Right ventricle myocardium superior (tissue), 1 donor: ENCODE results near the gene CBARP. TPM values are rescaled to one million over a fixed set of nuclear protein-coding genes. Genes with fewer than 3 reads are reported as not detected.
A peak's percentile ranks its signal among the peaks of the same experiment; 100 is the strongest.

Experiments
- ATAC-seq: fragments of 200-7000 bp; cut with Tn5 transposase; one replicate; pipeline ENCODE4 v1.9.1; 2020; ENCODE audit warnings: mild to moderate bottlenecking; ENCODE audit not compliant: poor library complexity
- DNase-seq: peaks from one replicate; pipeline ENCODE4 v3.0.0-alpha.2; 2020
- intact Hi-C: fragments of 100-400 bp; cut with DNase I; formaldehyde crosslinking; loops from one replicate; pipeline ENCODE4 v1.11.2; 2022
- total RNA-seq: library from RNA; stranded (reverse); fragmentation: NEBNext Ultra II Directional; extraction: Animal tissue kit (Norgen Biotek cat#: 25700); gene quantifications from one replicate; pipeline ENCODE4 v1.2.1, GENCODE V29; 2021
- donor health status: DM: no; HTN: yes; CAD: no; lungs with severe emphysema.

Gene CBARP
- total RNA-seq, 1 donor from 2014 or later, result 1.1 TPM

DNA sequence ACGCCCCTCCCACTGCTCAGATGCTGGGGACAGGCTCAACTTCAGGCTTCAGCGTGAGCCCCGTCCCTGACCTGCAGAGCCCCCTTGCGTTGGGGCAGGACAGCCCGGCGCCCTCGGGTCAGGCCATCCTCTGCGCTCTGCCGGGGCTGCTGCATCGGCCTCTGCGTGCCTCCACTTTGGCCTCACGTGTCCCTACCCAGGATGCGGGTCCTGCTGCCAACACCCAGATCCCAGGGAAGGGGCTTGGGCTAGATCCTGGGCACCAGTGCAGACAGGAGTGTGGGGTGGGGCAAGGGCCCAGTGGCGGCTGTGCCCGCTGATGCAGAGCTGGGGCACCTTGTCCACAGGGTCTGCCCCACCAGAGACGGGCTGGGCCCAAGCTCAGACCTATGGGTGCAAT lies 13.0 kb downstream of the CBARP start:
- no peak for DNase-seq
- intact Hi-C loops, result no loop called here
- no peak for ATAC-seq

DNA sequence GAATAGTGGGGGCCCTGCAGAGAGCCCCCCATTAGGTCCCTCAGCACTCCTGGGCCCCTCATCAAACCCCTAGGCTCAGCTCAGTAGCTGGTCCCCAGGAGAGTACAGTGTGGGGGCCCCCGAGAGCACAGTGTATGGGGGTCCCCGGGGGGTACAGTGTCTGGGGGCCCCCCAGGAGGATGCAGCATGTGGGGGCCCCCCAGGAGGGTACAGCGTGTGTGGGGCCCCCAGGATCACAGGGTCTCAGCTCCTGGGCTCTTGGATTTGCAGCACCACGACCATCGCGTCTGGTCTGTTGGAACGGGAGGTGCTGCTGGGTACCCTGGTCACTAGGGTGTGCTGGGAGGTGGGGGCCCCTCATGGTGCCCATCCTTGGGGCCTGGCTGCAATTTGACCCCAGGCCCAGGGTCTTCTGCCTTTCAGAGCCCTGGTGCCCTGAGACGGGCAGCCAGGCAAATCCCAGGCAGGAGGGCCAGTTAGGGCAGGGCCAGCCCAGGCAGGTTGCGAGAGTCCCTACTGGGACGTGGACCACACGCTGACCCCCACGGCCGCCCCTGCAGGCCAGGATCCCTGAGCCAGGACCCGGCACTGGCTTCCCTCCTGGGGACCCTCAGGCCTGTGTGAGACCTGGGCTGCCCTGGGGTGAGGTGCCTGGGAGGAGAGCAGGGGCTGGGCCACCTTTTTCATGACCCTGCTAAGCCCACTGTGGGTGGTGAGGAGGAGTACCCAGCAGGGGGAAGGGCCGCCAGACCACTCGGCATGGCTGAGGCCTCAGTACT lies 13.6 kb downstream of the CBARP start:
- intact Hi-C loops, result no loop called here
- DNase-seq (no peak), ATAC-seq (no peak)

DNA sequence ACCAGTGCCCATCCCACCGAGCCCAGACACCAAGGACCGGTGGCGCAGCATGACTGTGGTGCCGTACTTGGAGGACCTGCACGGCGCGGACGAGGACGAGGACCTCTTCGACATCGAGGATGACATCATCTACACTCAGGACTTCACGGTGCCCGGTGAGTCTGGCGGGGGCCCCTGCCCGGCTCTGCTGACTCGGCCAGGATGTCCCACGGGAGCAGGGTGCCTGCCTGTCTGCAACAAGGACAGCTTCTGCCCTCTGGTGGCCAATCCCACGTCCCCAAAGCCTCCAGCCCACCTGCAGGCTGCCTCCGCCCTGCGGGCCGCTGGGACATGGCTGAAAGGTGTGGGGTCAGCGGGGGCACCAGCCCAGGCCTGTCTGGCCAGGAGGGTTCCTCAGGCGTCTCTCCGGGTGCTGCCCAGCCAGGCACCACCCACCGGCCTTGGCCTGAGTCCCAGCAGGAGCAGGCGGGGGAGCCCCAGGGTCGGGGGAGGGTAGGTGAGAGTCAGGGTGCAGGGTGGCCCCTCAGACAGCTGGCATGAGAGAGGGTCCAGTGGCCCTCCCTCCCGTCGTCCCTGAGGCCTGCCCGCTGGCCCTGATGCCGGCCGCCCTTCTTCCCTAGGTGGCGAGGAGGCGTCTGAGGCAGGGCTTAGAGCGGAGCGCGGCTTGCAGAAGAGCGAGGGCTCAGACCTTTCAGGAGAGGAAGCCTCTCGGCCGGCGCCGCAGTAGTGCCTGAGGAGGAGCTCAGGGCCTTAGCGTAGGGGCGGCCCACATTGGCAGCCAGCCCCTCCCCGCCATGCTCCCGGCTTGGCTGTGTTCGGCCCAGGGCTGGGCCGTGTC lies 14.6 kb downstream of the CBARP start:
- intact Hi-C loops, result no loop called here
- ATAC-seq, result no peak
- DNase-seq, result no peak

DNA sequence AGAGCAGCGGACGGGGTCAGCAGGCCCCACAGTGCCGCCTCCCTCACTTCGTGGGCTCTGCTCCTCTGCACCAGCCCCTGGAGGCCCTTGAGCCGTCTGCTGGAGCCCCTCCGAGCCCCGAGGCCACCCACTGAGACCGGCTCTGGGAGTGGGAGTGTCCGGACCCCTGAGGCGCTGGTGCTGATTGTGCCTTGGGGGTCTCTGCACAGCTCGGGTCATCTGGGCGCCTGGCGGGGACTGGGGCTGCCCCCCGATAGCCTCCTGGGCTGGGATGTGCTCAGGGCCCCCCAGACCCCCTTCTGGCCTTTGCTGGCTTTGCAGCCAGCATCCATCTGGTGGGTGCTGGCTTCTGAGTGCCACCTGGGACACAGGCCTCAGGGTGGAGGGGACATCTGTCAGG lies 15.4 kb downstream of the CBARP start:
- intact Hi-C loops, result no loop called here
- DNase-seq (no peak), ATAC-seq (no peak)

DNA sequence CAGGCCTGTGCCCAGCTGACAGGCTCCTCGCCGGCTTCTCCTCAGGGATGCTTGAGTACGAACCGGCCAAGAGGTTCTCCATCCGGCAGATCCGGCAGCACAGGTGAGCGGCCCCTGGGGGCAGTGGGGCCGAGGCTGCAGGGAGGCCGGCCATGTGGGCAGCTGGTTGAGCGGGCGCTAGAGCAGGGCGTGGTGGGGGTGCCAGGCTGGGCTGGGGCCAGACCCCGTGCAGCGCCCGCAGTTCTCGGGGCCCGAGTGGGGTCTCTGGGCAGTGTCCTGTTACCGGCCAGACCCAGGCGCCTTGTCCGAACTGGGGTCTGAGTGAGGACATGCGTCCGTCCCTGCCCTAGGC lies 15.9 kb downstream of the CBARP start:
- DNase-seq (no peak), ATAC-seq (no peak)
- intact Hi-C loops, result no loop called here

DNA sequence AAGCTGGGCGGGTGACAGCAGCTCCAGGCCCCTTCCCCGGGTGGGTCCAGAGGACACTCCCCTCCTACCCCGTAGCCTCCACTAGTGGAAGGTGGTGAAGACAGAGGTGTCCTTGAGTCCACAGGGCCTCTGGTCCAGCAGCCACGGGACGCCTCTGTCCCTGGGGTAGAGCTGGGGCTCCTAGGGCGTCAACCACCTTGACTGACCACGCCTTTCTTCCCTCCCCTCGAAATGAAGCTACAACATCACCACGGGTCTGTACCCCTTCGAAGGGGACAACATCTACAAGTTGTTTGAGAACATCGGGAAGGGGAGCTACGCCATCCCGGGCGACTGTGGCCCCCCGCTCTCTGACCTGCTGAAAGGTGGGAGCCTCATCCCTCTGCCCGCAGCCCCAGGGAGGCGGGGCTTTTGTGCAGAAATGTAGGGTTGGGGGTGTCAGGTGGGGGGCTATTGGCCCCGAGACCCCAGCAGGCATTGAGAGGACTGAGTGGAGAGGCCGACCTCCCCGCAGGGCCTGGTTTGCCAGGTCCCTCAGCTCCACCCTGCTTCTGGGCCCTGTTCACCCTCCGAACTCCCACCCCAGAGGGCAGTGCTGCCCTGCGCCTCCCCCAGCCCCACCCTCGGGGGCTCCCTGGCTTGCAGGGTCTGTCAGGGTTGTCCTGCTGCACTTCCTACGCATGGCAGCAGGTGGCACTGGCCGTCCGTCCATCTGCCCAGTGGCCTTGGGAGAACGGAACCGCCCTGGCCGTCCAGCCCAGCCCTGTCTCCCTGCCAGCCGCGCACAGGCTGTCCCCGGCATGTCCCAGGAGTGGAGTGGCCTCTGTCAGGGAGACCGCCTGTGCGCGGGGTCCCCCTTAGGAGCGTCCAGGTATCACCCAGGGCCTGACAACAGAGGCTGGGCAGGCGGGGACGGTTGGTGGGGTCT lies 16.6 kb downstream of the CBARP start:
- intact Hi-C loops, result no loop called here
- DNase-seq, result peak; percentile 87
- peak; percentile 76 for ATAC-seq

DNA sequence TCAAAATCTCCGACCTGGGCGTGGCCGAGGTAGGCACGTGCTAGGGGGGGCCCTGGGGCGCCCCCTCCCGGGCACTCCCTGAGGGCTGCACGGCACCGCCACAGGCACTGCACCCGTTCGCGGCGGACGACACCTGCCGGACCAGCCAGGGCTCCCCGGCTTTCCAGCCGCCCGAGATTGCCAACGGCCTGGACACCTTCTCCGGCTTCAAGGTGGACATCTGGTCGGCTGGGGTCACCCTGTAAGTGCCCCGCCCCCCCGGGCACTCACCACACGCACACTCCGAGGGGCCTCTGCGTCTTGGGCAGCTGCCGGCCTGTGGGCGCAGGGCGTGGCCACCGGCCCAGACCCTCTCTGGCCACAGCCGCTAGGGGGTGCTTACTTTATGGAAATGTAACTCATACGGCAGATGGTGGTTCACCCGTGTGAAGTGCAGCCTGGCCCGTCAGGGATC lies 17.3 kb downstream of the CBARP start:
- intact Hi-C loops, result no loop called here

DNA sequence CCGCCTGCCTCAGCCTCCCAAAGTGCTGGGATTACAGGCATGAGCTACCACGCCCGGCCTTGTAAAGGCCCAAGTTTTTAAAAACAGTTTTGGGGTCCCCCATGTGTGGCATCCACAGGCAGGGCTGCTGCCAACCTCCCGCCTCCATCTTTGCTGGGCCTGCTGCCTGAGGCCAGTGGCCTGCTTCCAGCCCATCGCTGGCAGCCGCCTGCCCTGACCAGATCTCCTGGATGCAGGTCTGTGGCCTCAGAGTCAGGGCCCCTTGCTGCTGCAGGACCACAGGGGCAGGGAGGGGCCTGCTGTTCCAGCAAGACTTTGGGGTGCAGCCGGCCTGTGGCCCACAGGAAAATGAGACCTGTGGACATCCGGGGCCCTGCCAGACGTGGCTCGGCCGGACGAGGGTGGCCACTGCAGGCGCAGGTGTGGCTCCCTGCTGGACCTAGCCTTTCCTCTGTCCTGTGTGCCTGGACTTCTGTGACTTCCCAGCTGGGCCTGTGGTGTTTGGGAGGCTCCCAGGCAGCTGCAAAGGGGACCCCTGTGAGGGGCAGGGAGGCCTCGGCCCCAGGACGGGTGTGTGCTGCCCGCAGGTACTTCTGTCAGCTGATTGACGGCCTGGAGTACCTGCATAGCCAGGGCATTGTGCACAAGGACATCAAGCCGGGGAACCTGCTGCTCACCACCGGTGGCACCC lies 17.9 kb downstream of the CBARP start:
- no peak for DNase-seq
- no peak for ATAC-seq
- intact Hi-C loops, result no loop called here

More for the DNA sequence above, 17.3 kb downstream of the CBARP start:
- DNase-seq (no peak), ATAC-seq (no peak)

DNA sequence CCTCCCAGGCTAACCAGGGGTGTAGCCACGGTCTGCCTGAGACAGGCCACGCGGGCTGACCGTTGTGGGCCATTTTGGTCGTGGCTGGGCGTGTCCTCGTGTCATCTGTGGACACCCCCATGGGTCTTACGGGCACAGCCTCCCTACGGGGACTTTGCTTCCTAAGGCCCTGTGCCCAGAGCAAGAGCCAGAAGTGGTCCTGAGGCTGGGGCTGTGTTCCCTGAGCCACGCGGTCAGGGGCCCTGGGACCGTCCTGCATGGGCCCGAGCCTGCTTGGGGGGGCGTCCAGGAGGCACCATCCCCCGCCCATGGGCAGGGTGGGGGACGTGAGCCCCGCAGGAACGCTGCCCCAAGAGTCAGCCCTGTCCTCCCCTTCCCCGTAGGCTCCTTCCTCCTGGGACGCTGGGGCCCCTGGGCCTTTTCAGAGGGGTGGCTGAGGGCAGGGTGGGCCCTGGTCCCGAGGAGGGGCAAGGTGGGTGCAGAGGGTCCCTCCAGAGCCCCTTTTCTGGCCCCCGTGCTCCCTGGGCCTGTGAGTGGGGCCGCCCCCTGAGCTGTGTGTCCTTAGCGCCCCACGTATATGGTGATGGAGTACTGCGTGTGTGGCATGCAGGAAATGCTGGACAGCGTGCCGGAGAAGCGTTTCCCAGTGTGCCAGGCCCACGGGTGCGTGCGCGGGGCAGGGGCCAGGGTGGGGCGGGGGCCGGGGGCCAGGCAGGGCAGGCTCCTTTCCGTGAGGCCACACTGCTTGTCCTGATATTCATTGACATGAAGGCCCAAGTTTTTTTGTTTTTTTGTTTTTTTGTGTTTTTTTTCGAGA lies 18.8 kb downstream of the CBARP start:
- no peak for ATAC-seq
- intact Hi-C loops, result no loop called here
- no peak for DNase-seq

DNA sequence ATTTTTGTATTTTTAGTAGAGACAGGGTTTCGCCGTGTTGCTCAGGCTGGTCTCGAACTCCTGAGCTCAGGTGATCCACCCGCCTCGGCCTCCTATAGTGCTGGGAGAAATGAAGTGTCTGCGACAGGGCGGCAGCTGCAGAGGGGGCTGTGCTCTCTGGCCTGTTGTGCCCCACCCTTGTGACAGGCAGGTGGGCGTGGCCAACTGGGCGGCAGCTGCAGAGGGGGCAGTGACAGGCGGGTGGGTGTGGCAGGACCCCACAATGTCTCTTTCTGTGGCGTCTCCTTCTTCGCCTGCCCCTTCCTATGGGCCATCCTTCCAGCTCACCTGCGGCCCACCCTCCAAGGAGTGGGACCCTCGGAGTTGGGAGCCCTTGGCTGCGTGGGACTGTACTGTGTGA lies 20.4 kb downstream of the CBARP start:
- intact Hi-C loops, result no loop called here
- DNase-seq (no peak), ATAC-seq (no peak)

DNA sequence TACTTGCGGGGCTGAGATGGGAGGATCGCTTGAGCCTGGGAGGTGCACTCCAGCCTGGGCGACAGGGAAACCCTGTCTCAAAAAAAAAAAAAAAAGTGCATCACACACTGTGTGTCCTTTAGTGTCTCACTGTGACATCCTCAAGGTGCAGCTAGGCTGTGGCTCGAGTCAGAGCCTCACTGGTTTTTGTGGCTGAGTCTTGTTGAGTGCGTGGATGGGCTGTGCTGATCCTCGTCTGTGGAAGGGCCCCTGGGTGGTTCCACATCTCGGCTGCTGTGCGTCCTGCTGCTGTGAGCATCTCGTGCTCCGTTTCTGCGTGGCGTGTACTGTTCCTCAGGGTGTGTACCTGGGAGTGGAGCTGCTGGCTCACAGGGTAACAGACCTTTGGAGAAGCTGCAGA lies 21.0 kb downstream of the CBARP start:
- intact Hi-C loops, result no loop called here
- ATAC-seq (no peak), DNase-seq (no peak)

DNA sequence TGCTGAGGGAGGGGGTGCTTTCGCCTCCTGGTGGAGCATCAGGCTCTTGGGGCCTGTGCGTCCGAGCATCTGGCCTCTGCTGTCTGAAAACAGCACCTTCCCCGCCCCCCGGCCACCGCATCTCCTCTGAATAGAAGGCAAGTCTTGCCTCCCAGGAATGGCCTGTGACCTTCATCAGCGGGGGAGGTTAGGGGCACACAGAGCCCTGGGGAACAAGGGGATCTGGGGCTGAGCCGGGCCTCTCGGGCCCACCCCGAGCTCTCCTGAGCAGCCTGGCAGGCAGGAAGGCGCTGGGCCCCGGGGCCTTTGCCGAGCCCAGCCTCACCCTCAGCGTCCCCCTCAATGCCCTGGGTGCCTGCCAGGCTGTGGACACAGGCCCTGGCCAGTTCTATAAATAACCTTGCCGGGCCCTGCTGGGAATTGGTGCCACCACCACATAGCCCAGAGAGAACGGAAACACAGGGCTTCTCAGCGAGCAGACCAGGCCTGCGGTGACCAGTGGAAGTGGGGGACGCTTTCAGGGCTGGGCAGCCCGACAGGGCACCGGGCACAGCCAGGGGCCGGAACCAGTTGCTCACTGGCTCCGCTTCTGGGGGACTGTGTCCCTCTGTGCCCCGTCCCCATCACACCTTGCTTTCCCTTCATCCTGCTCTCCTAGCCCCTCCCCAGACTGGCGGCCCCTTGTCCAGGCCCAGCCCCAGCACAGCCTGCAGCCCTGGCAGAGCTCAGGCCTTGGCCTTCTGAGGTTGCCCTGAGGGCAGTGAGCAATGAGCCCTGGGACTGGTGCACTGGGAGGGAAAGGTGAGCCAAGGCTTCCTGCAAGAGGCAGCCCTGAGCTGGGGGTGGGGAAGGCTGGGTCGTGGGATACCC lies 22.7 kb downstream of the CBARP start:
- peak; percentile 84 for DNase-seq
- peak; percentile 80 for ATAC-seq
- intact Hi-C loops, result no loop called here

DNA sequence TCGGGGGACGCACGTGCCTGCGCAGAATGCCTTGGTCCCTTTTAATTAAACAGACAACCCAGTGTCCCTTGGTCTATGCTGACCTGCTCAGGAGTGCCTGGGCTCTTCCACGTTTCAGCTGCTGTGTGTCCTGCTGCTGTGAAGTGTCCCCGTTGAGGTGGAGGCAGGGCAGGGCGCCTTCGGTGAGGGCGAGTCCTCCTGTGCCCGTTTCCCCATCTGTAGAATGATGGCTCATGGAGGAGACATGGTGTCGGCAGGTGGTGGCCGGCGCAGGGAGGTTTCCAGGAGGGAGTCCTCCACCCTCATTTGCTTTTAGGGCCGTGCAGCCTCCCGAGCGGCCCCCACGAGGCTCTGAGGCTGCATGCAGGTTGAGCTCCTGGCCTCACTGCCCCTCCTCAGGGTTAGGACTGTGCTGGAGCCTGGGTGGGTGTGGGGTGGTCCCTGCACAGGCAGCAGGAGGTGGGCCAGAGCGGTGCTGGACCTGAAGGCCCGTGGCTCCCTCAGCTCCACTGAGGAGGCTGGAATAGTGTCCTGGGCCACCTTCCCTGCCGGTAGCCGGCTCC lies 23.4 kb downstream of the CBARP start:
- DNase-seq (no peak), ATAC-seq (peak; percentile 5)
- intact Hi-C loops, result no loop called here

DNA sequence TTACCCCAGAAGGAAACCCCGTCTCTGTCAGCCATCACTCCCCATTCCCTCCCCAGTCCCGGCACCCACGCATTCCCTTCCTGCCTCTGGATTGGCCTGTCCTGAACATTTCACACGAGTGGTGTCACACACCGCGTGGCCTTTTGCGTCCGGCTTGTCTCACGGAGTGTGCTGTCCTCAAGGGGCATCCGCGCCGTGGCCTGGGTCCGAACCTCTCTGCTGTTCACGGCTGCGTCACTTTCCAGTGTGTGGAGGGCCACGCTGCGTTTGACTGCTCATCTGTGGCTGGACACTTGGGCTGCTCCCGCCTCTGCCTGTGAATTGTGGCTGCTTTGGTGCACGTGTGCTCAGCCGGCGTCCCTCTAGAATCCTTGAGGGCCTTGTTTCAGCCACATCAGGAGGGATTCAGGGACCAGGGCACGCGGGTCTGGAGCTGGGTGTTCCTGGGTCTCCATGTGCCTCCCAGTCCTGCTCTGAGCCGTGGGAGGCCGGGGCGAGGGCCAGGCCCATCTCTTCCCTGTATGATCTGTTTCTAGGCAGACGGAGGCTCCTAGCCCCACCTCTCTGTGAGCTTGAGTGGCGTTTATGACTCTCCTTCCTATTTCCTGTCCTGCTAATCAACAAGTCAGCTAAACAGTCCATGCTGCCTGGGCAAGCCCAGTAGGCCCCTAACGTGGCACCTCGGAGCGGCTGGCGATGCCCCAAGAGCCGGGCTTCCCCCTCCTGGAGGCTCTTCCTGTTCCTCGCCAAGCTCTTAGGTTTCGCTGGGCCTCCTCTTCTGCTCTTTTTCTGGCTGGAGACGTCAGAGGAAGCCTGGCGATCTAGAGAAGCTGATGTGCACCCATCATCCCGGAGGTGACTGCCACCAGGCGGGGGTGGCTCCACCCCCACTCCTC lies 24.2 kb downstream of the CBARP start:
- ATAC-seq (peak; percentile 52), DNase-seq (peak; percentile 84)
- intact Hi-C loops, result no loop called here

DNA sequence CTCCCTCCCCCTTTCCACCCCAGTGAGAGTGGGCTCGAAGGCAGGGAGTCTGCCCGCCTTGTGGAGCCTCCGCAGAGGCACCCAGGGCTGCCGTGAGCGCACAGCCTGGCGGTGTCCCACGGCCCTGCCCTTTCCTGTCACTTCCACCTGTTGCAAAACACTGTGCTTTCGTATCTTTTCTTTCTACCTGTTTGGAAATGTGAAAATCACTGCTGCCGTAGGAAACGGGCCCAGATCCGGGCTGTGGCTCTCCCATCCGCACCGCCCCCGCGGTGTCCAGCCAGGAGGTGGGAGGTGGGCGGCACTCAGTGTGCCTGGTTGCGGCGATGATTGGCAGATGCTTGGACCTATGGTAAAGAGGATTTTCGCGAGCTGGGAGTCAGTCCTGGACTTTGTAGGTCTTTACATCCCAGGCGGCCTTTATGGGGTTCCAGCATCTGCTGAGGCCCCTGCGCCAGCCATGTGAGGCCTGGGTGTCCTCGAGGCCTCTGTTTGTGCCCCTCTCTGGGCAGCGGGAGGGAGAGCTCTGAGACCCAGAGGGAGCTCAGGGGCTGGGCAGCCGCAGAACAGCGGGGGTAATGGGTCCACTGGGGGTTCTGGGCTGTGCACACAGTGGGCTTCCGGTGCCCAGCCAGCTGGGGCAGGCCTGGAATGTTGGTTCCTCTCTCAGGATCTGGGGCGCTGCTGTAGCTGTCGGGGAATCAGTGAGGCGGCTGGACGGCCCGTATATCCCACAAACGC lies 26.1 kb downstream of the CBARP start:
- ATAC-seq, result no peak
- intact Hi-C loops, result no loop called here
- peak; percentile 43 for DNase-seq
